ENCODE data around the gene UNC13A. TPM values are rescaled to one million over a fixed set of nuclear protein-coding genes. Genes with fewer than 3 reads are reported as not detected.
"Not testable (repeated sequence)": the region's sequence is repeated elsewhere in the genome, so short reads cannot be mapped to it uniquely, and the experiment has no call there.

UNC13A gene
- polyA plus RNA-seq, 1 donor = 0.10 TPM

GRCh38 chr19:17604372-17605025 is 83.7 kb downstream of the UNC13A start:
- no peak for DNase-seq (ENCODE audit: low read depth)

GRCh38 chr19:17602872-17603510 is 85.2 kb downstream of the UNC13A start:
- DNase-seq (ENCODE audit: low read depth) = no peak

GRCh38 chr19:17602217-17602616 is 85.9 kb downstream of the UNC13A start:
- no peak for DNase-seq (ENCODE audit: low read depth)

GRCh38 chr19:17601683-17602082 is 86.5 kb downstream of the UNC13A start:
- DNase-seq (ENCODE audit: low read depth) = no peak

- DNase-seq (ENCODE audit: low read depth) = no peak
Measured at GRCh38 chr19:17599780-17600179, 88.4 kb downstream of the UNC13A start.

GRCh38 chr19:17598953-17599352 is 89.2 kb downstream of the UNC13A start:
- no peak for DNase-seq (ENCODE audit: low read depth)

GRCh38 chr19:17598063-17598462 is 90.1 kb downstream of the UNC13A start:
- DNase-seq (ENCODE audit: low read depth) = not testable (repeated sequence)

- not testable (repeated sequence) for DNase-seq (ENCODE audit: low read depth)
Measured at GRCh38 chr19:17594296-17594695, 93.9 kb downstream of the UNC13A start.

GRCh38 chr19:17590866-17591265 is 97.3 kb downstream of the UNC13A start:
- DNase-seq (ENCODE audit: low read depth) = no peak

GRCh38 chr19:17585395-17585794 is 102.8 kb downstream of the UNC13A start:
- DNase-seq (ENCODE audit: low read depth) = not testable (repeated sequence)

- no peak for DNase-seq (ENCODE audit: low read depth)
Measured at GRCh38 chr19:17584132-17584531, 104.0 kb downstream of the UNC13A start.

- no peak for DNase-seq (ENCODE audit: low read depth)
Measured at GRCh38 chr19:17582613-17583012, 105.5 kb downstream of the UNC13A start.

- DNase-seq (ENCODE audit: low read depth) = no peak
Measured at GRCh38 chr19:17581211-17581874, 106.8 kb downstream of the UNC13A start.

GRCh38 chr19:17580470-17581144 is 107.5 kb downstream of the UNC13A start:
- DNase-seq (ENCODE audit: low read depth) = no peak

GRCh38 chr19:17579661-17580244 is 108.4 kb downstream of the UNC13A start:
- DNase-seq (ENCODE audit: low read depth) = no peak

- no peak for DNase-seq (ENCODE audit: low read depth)
Measured at GRCh38 chr19:17577457-17578097, 110.6 kb downstream of the UNC13A start.

GRCh38 chr19:17576758-17577456 is 111.2 kb downstream of the UNC13A start:
- DNase-seq (ENCODE audit: low read depth) = no peak

GRCh38 chr19:17575871-17576757 is 112.0 kb downstream of the UNC13A start:
- DNase-seq (ENCODE audit: low read depth) = no peak

- no peak for DNase-seq (ENCODE audit: low read depth)
Measured at GRCh38 chr19:17572638-17573037, 115.5 kb downstream of the UNC13A start.

- DNase-seq (ENCODE audit: low read depth) = no peak
Measured at GRCh38 chr19:17570791-17571190, 117.4 kb downstream of the UNC13A start.

All from forelimb muscle (tissue), 1 donor.